ENCODE data around the gene HBM.

The HBM gene

GRCh38 chr16:212999-213398 lies 47.2 kb downstream of the HBM start:
- no peak for DNase-seq
- H3K9me3 Mint-ChIP-seq: no peaks in the 10 kb centered on the region
- H3K4me1 Mint-ChIP-seq: peaks cover 8% of the 10 kb centered on the region
- H3K4me3 Mint-ChIP-seq: no peak overlapping the region
- no peak for TF ChIP-seq CTCF (IDR thresholded peaks at IDR 0.05)
- peak overlapping the region; percentile 74 for H3K27ac Mint-ChIP-seq
- no peaks in the 10 kb centered on the region for H3K27me3 Mint-ChIP-seq (ENCODE audit: low read depth, poor library complexity)
- peaks cover 75% of the 10 kb centered on the region for H3K36me3 Mint-ChIP-seq (ENCODE audit: low read depth)
